Measurements from ENCODE around the gene MATCAP1.

- TF ChIP-seq CTCF (IDR thresholded peaks at IDR 0.05; ENCODE audit: borderline replicate concordance, extremely low read depth, low read length, poor library complexity, severe bottlenecking): no peak
- TF ChIP-seq EZH2 (IDR thresholded peaks at IDR 0.05; ENCODE audit: borderline replicate concordance, low read depth, low read length, severe bottlenecking): no peak
These were observed 46.2 kb downstream of the MATCAP1 start for GRCh38 chr16:67137605-67138004.
